Esophagus squamous epithelium (tissue), 5 donors: ENCODE data around the gene STPG1. TPM values are rescaled to one million over a fixed set of nuclear protein-coding genes. Genes with fewer than 3 reads are reported as not detected.

Source experiments
- DNase-seq: peaks from one replicate; lab custom pipeline; 2025; lab: John Stamatoyannopoulos, UW
- H3K27ac ChIP-seq, 4 donors: fragments of 200-600 bp; sonication (generic); one replicate each; pipeline ENCODE4 v1.5.1; 2016 to 2019; ENCODE audit warnings: mild to moderate bottlenecking in 1 of 4
- H3K27me3 ChIP-seq, 4 donors: fragments of 200-600 bp; sonication (generic); 1 replicate in 3 of 4; 2 replicates in 1 of 4; pipeline versions ENCODE4 v1.5.1 to v1.6.0; 2017 to 2021; ENCODE audit warnings: antibody characterized with exemption in 1 of 4
- H3K36me3 ChIP-seq, 3 donors: fragments of 200-600 bp; sonication (generic); one replicate each; pipeline ENCODE4 v1.5.1; 2016 to 2019
- H3K4me1 ChIP-seq, 3 donors: fragments of 200-600 bp; sonication (generic); one replicate each; pipeline ENCODE4 v1.5.1; 2017 to 2019
- H3K4me3 ChIP-seq, 4 donors: fragments of 200-600 bp; sonication (generic); 1 replicate in 3 of 4; 2 replicates in 1 of 4; pipeline ENCODE4 v1.5.1; 2016 to 2019; ENCODE audit warnings: mild to moderate bottlenecking in 2 of 4, moderate library complexity in 1 of 4
- H3K9me3 ChIP-seq, 3 donors: fragments of 200-600 bp; sonication (generic); one replicate each; pipeline ENCODE4 v1.5.1; 2016 to 2019
- POLR2A ChIP-seq, 4 donors: fragments of 450-650 bp; IDR thresholded peaks; one replicate each; pipeline ENCODE4 v1.6.1; 2017; ENCODE audit warnings: antibody characterized with exemption in 4 of 4, mild to moderate bottlenecking in 4 of 4, moderate library complexity in 3 of 4
- whole genome bisulfite sequencing, 2 donors: methylation state at CpG; one replicate each; pipeline ENCODE4 v1.1.5; 2018; 5-methylcytosine and 5-hydroxymethylcytosine counted together
- intact Hi-C: fragments of 100-400 bp; cut with DNase I; formaldehyde crosslinking; loops from one replicate; pipeline ENCODE4 v1.15.0; 2022
- total RNA-seq, 4 donors: library from RNA; depleted of rRNA; stranded (reverse); fragments of >200 nt; gene quantifications; one replicate each; pipeline ENCODE4 v1.1.0, GENCODE V29; 2016
- TF ChIP-seq, protein P1 (sequence below), 6 experiments: fragments of 450-650 bp in 4 of 6; fragments of 200-600 bp in 2 of 6; sonication (generic) in 2 of 6; IDR thresholded peaks; one replicate each; pipeline ENCODE4 v1.5.1; 2016 to 2019; ENCODE audit warnings: antibody characterized with exemption in 6 of 6, mild to moderate bottlenecking in 4 of 6, moderate library complexity in 4 of 6
- donor health status: DM: yes; HTN: yes; CAD: no.

Gene STPG1
- total RNA-seq, 4 donors from 2014 or later = 2.6 to 6.9 (median 5.6) TPM

GRCh38 chr1:24438423-24438901 lies 24.9 kb upstream of the STPG1 start:
- Histone ChIP-seq H3K4me3 (no peak overlapping the region), H3K36me3 (peaks cover 0 to 49% (median 6%) of the 10 kb centered on the region in 3 donors), H3K9me3 (no peaks in the 10 kb centered on the region), H3K27ac (peak overlapping the region in 3 of 4 donors; percentile 30 to 69 (median 61)), H3K4me1 (peaks cover 4 to 32% (median 10%) of the 10 kb centered on the region in 3 donors), H3K27me3 (no peaks in the 10 kb centered on the region)
- TF ChIP-seq POLR2A (IDR thresholded peaks at IDR 0.05) = no peak
- TF ChIP-seq, protein P1, sequence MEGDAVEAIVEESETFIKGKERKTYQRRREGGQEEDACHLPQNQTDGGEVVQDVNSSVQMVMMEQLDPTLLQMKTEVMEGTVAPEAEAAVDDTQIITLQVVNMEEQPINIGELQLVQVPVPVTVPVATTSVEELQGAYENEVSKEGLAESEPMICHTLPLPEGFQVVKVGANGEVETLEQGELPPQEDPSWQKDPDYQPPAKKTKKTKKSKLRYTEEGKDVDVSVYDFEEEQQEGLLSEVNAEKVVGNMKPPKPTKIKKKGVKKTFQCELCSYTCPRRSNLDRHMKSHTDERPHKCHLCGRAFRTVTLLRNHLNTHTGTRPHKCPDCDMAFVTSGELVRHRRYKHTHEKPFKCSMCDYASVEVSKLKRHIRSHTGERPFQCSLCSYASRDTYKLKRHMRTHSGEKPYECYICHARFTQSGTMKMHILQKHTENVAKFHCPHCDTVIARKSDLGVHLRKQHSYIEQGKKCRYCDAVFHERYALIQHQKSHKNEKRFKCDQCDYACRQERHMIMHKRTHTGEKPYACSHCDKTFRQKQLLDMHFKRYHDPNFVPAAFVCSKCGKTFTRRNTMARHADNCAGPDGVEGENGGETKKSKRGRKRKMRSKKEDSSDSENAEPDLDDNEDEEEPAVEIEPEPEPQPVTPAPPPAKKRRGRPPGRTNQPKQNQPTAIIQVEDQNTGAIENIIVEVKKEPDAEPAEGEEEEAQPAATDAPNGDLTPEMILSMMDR (IDR thresholded peaks at IDR 0.05) = no peak
- intact Hi-C loops = no loop called here
- no peak for DNase-seq
- 80 to 95% methylated on average over 1 to 3 of the region's 9 CpGs for WGBS, 2 donors

DNA sequence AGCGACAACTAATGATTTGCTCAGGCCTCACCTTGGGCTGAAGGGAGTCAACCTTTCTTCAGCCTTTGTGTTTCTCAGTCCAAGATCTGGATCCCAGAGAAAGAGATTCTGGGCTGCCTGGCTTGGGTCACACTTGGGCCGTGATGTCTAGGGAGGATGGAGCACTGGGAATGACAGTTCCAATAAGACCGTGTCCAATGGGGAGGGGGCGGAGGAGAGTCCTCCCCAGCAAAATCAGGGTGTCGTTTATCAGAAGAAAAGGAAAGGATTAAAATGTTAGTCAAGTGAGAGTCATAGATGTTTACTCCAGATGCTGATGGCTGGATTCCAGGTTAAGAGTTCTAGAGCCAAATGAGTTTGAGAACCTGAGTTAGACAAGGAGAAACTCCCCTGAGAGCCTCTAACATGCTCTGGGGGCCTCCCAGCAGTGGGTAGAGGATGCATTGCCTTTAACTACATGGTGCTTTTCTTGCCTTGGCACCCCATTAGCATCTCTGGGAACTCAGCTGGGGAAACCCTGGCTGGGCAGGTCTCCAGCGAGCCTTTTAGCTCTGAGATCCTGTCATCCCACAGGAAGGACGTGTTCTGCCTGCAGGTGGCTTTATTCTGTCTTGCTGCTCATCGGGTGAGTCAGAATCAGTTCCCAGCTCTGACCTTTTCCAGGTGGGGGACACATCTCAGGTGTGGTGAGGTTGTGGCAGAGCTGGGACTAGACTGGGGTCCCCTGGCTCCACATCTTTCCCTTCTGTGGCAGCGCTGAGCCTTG lies 24.2 kb upstream of the STPG1 start:
- Histone ChIP-seq H3K27me3 (no peaks in the 10 kb centered on the region), H3K4me1 (peaks cover 4 to 25% (median 10%) of the 10 kb centered on the region in 3 donors), H3K4me3 (no peak overlapping the region), H3K36me3 (peaks cover 0 to 49% (median 6%) of the 10 kb centered on the region in 3 donors), H3K9me3 (no peaks in the 10 kb centered on the region), H3K27ac (peak overlapping the region; percentile 11 to 69 (median 46))
- no peak for DNase-seq
- intact Hi-C loops = no loop called here
- 58 to 64% methylated on average over 4 to 6 of the region's 9 CpGs for WGBS, 2 donors
- TF ChIP-seq, protein P1 (IDR thresholded peaks at IDR 0.05) = no peak
- no peak for TF ChIP-seq POLR2A (IDR thresholded peaks at IDR 0.05)

- H3K9me3 ChIP-seq = no peaks in the 10 kb centered on the region
- H3K4me1 ChIP-seq = peaks cover 4 to 21% (median 10%) of the 10 kb centered on the region in 3 donors
- 78 to 89% methylated on average over 5 to 8 of the region's 8 CpGs for WGBS, 2 donors
- no peak overlapping the region for H3K27ac ChIP-seq
- intact Hi-C loops = no loop called here
- H3K4me3 ChIP-seq = no peak overlapping the region
- H3K36me3 ChIP-seq = peaks cover 0 to 42% (median 5%) of the 10 kb centered on the region in 3 donors
- TF ChIP-seq POLR2A (IDR thresholded peaks at IDR 0.05) = no peak
- TF ChIP-seq, protein P1 (IDR thresholded peaks at IDR 0.05) = no peak
- no peaks in the 10 kb centered on the region for H3K27me3 ChIP-seq
- DNase-seq = no peak
Measured at GRCh38 chr1:24435782-24436365, 22.3 kb upstream of the STPG1 start.

GRCh38 chr1:24427545-24427862 lies 13.9 kb upstream of the STPG1 start:
- DNase-seq = no peak
- TF ChIP-seq, protein P1 (IDR thresholded peaks at IDR 0.05) = no peak
- TF ChIP-seq POLR2A (IDR thresholded peaks at IDR 0.05) = no peak
- 100% methylated on average over 1 of the region's 1 CpG for WGBS, 2 donors
- Histone ChIP-seq H3K27ac (no peak overlapping the region), H3K9me3 (no peaks in the 10 kb centered on the region), H3K4me1 (no peaks in the 10 kb centered on the region), H3K4me3 (no peak overlapping the region), H3K36me3 (peaks cover 0 to 71% (median 3%) of the 10 kb centered on the region in 3 donors), H3K27me3 (no peaks in the 10 kb centered on the region)
- intact Hi-C loops = no loop called here
